Amniotic stem cell (primary cell): ENCODE data around the gene STX3.
"Not testable (repeated sequence)": the region's sequence is repeated elsewhere in the genome, so short reads cannot be mapped to it uniquely, and the experiment has no call there.

Experiments used
- DNase-seq: peaks from one replicate; lab custom pipeline; 2025; lab: John Stamatoyannopoulos, UW

STX3 gene

GRCh38 chr11:59842316-59842715 lies 87.1 kb downstream of the STX3 start:
- no peak for DNase-seq

GRCh38 chr11:59845399-59845798 lies 90.2 kb downstream of the STX3 start, which contains the start of gene CBLIF:
CBLIF (minus strand) TSS chr11:59845499; CDS start chr11:59845453, 46 bp downstream.
- DNase-seq, result no peak

- DNase-seq, result no peak
Observed at GRCh38 chr11:59846556-59846955, 91.4 kb downstream of the STX3 start.

- no peak for DNase-seq
Observed at GRCh38 chr11:59847626-59848025, 92.5 kb downstream of the STX3 start.

GRCh38 chr11:59848439-59848838 lies 93.3 kb downstream of the STX3 start:
- DNase-seq, result not testable (repeated sequence)

GRCh38 chr11:59849129-59849528 lies 94.0 kb downstream of the STX3 start:
- no peak for DNase-seq

- not testable (repeated sequence) for DNase-seq
Observed at GRCh38 chr11:59849551-59849950, 94.4 kb downstream of the STX3 start.

GRCh38 chr11:59851416-59851815 lies 96.2 kb downstream of the STX3 start:
- DNase-seq, result not testable (repeated sequence)

- DNase-seq, result no peak
Observed at GRCh38 chr11:59854871-59855270, 99.7 kb downstream of the STX3 start.
